NCI-H2227 treated with DMSO at 0.1 percent for 48 hours (cell line): Measurements from ENCODE around the gene RNF19B.

Experiments used
- DNase-seq: peaks from one replicate; lab custom pipeline; 2025; lab: John Stamatoyannopoulos, UW

Gene RNF19B

GRCh38 chr1:32901823-32902534, 62.6 kb downstream of the RNF19B start:
- DNase-seq, result no peak

GRCh38 chr1:32900956-32901822, 63.4 kb downstream of the RNF19B start, which contains the start of gene TMEM54:
TSS of gene TMEM54 (minus strand) at chr1:32901389. CDS start at chr1:32901238, 151 bp downstream.
- no peak for DNase-seq

DNA sequence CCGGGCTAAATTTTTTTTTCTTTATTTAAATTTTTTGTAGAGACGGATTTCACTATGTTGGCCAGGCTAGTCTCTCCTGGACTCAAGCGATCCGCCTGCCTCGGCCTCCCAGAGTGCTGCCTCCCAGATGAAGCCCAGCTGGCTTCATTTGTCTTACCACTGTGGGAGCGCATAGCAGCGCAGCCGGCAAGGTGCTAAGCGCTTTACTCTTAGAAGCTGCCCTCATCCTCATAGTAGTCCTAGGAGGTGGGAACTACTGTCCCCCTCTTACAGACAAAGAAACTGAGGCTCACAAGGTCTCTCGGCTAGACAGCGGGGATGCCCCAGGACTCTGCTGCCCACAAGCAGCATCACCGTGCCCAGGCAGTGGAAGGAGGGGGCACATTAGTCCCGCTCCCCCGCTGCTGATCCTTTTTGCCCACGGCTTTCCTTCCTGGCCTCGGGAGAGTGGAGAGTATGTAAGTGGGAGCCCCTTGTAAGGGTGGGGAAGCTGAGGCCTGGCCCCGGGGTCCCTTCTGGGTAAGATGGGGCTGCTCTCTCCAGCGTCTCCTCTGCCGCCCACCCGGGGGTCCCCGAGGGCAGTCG, 64.1 kb downstream of the RNF19B start:
- DNase-seq, result no peak

DNA sequence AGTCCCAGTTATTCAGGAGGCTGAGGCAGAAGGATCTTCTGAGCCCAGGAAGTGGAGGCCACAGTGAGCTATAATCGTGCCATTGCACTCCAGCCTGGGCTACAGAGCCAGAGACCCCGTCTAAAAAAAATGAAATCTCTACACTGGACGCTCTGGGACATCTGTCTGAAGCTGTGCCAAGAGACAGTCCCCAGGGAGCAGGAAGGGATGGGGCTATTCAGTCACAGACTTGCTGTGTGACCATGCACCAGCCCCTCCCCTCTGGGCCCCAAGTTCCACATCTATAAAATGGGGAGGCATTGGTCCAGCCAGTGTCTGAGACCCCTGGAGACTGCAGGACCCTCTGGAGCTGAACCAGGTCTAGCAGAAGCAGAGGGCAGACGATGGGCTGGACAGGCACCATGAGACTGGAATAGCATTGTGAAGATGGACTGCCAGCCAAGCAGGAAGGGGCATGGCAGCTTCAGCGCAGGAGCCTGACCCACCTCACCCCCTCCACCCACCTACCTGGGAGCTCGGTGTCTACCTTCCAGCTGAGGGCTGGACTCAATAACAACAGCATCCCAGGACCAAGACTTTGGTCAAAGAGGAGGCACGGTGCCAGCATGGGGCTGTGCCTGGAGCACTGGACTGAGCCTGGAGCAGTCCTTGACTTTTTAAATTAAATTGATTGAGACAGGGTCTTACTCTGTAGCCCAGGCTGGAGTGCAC, 64.9 kb downstream of the RNF19B start:
- no peak for DNase-seq

- no peak for DNase-seq
Measured at GRCh38 chr1:32898958-32899357, 65.7 kb downstream of the RNF19B start.

DNA sequence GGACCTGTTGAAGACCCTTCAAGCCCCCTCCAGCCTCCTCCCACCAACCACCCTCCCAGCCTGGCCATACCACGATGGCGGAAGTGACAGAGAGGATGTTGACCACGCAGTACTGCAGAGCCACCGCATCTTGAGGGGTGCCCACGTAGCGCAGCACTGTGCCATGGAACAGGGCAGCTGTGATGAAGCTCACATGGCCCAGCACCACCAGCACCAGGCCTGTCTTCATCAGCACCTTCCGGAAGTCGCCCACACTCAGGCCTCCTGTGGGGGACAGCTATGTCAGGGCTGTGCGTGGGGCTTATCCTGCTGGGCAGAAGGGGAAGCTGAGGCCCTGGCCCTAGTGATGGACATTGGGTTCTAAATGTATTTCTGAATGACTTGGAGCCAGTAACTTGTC, 66.6 kb downstream of the RNF19B start:
- DNase-seq, result no peak

- no peak for DNase-seq
Measured at GRCh38 chr1:32897082-32898049, 67.2 kb downstream of the RNF19B start.

DNA sequence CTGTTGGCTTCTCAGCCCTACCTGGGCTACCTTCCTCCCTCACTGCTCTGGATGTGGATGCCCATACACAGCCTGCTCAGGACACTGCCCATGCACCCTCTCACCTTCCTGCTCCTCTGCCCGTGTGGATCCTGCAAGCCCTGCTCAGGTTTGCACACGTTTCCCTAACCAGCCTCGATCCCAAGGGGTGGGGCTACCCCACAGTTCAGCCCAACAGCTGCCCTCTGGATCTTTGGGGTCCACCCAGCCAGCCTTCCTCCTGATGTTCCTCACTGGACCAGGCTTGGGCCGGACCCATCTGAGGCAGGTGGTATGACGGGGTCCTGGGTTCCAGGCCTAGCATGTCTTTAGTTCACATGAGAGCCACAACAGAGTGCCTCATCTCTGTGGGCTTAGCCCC, 68.2 kb downstream of the RNF19B start:
- no peak for DNase-seq

- DNase-seq, result no peak
Measured at GRCh38 chr1:32895325-32896215, 69.0 kb downstream of the RNF19B start.

DNA sequence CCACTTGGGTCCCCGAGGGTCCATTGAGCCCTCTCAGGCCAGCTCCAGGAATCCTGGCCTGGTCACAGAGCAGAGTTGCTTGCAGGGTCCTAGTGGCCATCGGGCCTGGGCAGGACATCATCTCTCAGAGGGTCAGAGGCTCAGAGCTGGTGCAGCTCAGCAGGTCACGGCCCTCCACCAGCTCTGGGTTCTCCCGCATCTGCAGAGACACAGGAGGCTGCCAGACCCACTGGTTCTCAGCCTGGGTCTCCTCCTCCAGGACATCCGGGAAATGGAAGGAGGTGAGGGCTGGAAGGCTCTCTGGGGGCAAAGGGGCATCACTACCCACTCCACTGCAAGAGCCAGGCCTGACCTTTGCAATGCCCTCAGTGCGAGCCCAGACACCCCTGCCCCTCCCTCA, 69.9 kb downstream of the RNF19B start:
- DNase-seq, result no peak

GRCh38 chr1:32894019-32894600, 70.5 kb downstream of the RNF19B start:
- DNase-seq, result no peak

DNA sequence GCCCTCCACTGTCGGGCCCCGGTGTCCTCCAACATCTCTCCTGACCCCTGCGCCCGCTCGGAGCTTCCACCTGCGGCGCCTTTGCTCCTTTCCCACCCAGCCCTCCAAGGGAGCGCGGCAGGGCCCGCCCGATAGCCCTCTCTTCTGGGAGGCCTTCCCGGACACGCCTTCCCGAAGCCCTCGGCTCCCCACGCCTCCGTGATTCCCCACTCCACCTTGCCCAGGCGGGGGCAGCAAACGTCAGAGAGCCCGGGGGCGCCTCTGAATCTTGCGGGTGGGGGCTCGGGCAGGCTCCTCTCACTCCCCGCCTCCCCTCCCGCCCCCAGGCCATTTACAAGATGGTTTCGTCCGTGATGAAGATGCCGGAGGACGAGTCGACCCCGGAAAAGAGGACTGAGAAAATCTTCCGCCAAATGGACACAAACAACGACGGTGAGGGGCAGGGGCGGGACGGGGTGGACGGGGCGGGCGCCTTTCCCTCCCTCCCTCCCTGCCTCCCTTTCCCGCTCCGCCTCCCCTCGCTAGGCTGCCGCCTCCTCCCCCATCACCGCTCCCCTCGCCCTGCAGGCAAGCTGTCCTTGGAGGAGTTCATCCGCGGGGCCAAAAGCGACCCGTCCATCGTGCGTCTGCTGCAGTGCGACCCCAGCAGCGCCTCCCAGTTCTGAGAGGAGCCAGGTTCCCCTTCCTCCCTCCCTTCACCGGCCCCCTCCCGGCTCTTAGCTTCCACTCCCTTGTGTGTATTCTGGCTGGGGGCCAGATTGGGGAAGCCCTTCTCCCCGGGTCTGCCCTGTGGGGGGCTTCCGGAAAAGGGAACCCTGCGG, 71.2 kb downstream of the RNF19B start:
- peak; percentile 66 for DNase-seq

DNA sequence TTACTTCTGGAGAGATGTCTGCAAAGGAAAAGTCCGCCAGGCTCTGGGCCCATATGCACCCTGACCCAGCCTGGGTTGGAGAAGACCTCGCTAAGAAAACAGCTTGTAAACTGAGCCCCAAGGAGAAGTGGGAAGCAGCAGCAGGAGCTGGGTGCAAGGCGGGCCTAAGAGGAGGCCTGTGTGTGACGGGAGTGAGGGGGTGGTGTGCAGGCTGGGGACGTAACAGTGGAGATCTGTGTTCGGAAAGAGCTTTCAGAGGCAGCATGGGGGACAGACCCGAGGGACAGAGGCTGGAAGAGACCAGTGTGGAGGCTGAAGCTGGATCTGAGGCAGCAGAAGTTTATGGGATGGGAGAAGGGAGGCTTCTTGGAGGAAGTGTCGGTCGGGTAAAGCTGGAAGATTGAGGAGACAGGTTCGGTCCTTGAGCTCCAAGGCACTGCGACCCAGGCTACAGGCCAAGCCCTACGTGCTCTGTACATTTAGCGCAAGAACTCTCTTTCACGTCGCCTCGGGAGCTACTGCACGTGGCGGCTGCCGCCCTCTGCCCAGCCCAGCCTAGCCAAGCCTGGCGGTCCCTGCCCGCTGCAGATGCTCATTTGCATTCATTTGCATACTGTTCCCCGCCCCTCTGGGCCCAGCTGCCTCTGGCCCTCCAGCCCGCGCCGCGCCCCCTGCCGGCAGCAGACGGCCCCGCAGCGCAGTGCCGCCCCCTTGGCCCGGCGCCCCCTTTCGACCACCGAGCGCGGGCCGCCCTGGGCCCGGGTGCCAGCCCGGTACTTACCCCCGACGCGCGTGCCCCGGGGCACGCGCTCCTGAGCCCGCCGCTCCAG, 72.0 kb downstream of the RNF19B start:
- DNase-seq, result peak; percentile 33

DNA sequence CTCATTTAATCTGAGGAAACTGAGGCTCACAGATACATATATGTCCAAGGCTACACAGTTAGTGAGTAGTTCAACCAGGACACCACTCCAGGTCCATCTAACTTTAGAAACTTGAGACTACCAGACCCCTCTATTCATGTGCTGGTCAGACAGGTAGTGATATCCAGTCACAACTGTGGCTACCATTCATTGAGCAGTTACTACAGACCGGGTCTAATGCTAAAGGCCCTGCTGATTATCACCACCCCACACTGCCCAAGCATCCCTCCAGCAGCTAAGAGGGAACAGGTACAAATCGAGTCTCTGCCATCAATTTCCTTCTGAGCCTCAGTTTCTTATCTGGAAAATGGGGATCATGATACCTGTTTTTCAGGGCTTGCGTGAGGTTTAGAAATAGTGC, 73.0 kb downstream of the RNF19B start:
- DNase-seq, result no peak

DNA sequence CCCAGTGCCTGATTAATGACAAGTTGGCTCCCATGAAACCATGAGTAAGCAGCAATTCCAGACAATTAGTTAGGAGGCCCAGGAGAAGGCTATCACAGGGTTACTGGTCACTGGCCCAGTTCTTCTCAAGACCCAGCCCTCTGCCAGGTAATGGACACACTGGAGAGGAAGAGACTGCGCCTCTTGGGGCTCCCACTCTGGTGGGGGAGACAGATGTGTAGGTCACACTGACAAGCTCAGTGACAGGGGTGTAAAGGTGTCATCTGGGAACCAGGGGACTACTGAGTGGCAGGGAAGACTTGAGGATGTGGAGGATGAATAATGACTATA, 73.4 kb downstream of the RNF19B start:
- no peak for DNase-seq

- DNase-seq, result peak; percentile 94
Measured at GRCh38 chr1:32890516-32891240, 73.9 kb downstream of the RNF19B start.

DNA sequence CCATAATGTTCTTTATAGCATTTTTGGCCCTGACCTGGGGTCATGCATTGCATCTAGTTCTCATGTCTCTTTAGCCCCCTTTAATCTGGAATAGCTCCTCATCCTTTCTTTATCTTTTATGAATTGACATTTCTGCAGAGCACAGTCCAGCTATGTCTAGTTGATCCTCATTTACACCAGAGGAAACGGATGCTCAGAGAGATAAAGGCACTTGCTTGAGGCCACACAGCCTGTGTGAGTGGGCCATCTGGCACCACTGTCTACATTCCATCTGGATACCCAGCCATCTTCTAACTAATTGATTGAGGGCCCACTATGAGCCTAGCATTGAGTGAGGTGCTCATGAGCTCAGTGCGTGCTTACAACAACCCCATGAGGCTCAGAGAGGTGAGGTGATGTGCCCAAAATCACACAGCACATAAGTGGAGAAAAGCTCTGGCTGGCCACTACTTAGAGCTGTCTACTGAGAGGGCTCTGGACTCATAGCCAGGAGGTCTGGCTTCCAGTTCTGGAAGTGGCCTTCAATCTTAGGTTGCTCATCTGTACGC, 74.8 kb downstream of the RNF19B start:
- DNase-seq, result no peak
